HG03045 (cell line): ENCODE results near the gene SLCO2B1.

Experiments used
- ATAC-seq: cut with Tn5 transposase; IDR thresholded peaks from one replicate; pipeline ENCODE4 v1.9.1; 2021; ENCODE audit warnings: mild to moderate bottlenecking, moderate library complexity; ENCODE audit not compliant: unreplicated experiment

SLCO2B1 gene

GRCh38 chr11:75145196-75145971 lies 5.5 kb upstream of the SLCO2B1 start:
- ATAC-seq = no peak

GRCh38 chr11:75145972-75146519 lies 4.9 kb upstream of the SLCO2B1 start:
- no peak for ATAC-seq

- ATAC-seq = no peak
These were observed 4.2 kb upstream of the SLCO2B1 start for GRCh38 chr11:75146711-75147110.

GRCh38 chr11:75147191-75147874 lies 3.6 kb upstream of the SLCO2B1 start:
- no peak for ATAC-seq

GRCh38 chr11:75147875-75148263 lies 3.0 kb upstream of the SLCO2B1 start:
- ATAC-seq = no peak

GRCh38 chr11:75148436-75148983 lies 2.4 kb upstream of the SLCO2B1 start:
- ATAC-seq = no peak

GRCh38 chr11:75149766-75150465 lies 991 bp upstream of the SLCO2B1 start:
- ATAC-seq = no peak

- ATAC-seq = no peak
These were observed 590 bp downstream of the SLCO2B1 start for GRCh38 chr11:75151346-75152047.

- no peak for ATAC-seq
These were observed 1.2 kb downstream of the SLCO2B1 start for GRCh38 chr11:75152090-75152489.

- ATAC-seq = no peak
These were observed 1.9 kb downstream of the SLCO2B1 start for GRCh38 chr11:75152651-75153427.

GRCh38 chr11:75154646-75155569 lies 4.0 kb downstream of the SLCO2B1 start:
- ATAC-seq = no peak

GRCh38 chr11:75155570-75156422 lies 4.9 kb downstream of the SLCO2B1 start:
- no peak for ATAC-seq

GRCh38 chr11:75158241-75158640 lies 7.3 kb downstream of the SLCO2B1 start:
- no peak for ATAC-seq

GRCh38 chr11:75158696-75159150 lies 7.8 kb downstream of the SLCO2B1 start:
- ATAC-seq = no peak

GRCh38 chr11:75159151-75159953 lies 8.4 kb downstream of the SLCO2B1 start:
- no peak for ATAC-seq

- no peak for ATAC-seq
These were observed 9.4 kb downstream of the SLCO2B1 start for GRCh38 chr11:75160220-75160757.

GRCh38 chr11:75160880-75161279 lies 10.0 kb downstream of the SLCO2B1 start:
- no peak for ATAC-seq
